ENCODE results near the gene CEP170B. TPM values are rescaled to one million over a fixed set of nuclear protein-coding genes. Genes with fewer than 3 reads are reported as not detected.
A peak's percentile ranks its signal among the peaks of the same experiment; 100 is the strongest.

The CEP170B gene
- total RNA-seq, 1 donor from 2014 or later = 14.4 TPM

GRCh38 chr14:104895786-104896661, 31.0 kb downstream of the CEP170B start:
- Mint-ChIP-seq H3K4me3 (no peak overlapping the region), H3K4me1 (peaks cover 5% of the 10 kb centered on the region), H3K27ac (ENCODE audit: unreplicated experiment) (no peak overlapping the region), H3K27me3 (ENCODE audit: low read depth) (peaks cover 19% of the 10 kb centered on the region), H3K9me3 (no peaks in the 10 kb centered on the region), H3K36me3 (ENCODE audit: low read depth) (no peaks in the 10 kb centered on the region)
- no peak for TF ChIP-seq CTCF (conservative IDR thresholded peaks at IDR 0.05)
- no peak for DNase-seq (ENCODE audit: low read depth, low spot score)

GRCh38 chr14:104897330-104898194, 32.5 kb downstream of the CEP170B start:
- no peaks in the 10 kb centered on the region for H3K9me3 Mint-ChIP-seq
- peaks cover 30% of the 10 kb centered on the region for H3K27me3 Mint-ChIP-seq (ENCODE audit: low read depth)
- H3K27ac Mint-ChIP-seq (ENCODE audit: unreplicated experiment) = no peak overlapping the region
- no peak for DNase-seq (ENCODE audit: low read depth, low spot score)
- no peaks in the 10 kb centered on the region for H3K36me3 Mint-ChIP-seq (ENCODE audit: low read depth)
- TF ChIP-seq CTCF (conservative IDR thresholded peaks at IDR 0.05) = no peak
- peaks cover 5% of the 10 kb centered on the region for H3K4me1 Mint-ChIP-seq
- H3K4me3 Mint-ChIP-seq = no peak overlapping the region

GRCh38 chr14:104898195-104898558, 33.1 kb downstream of the CEP170B start:
- Mint-ChIP-seq H3K4me1 (peaks cover 5% of the 10 kb centered on the region), H3K36me3 (ENCODE audit: low read depth) (no peaks in the 10 kb centered on the region), H3K27ac (ENCODE audit: unreplicated experiment) (no peak overlapping the region), H3K4me3 (no peak overlapping the region), H3K27me3 (ENCODE audit: low read depth) (peaks cover 32% of the 10 kb centered on the region), H3K9me3 (no peaks in the 10 kb centered on the region)
- TF ChIP-seq CTCF (conservative IDR thresholded peaks at IDR 0.05) = no peak
- no peak for DNase-seq (ENCODE audit: low read depth, low spot score)

GRCh38 chr14:104898870-104899510, 33.9 kb downstream of the CEP170B start:
- H3K4me1 Mint-ChIP-seq = peaks cover 5% of the 10 kb centered on the region
- no peak for DNase-seq (ENCODE audit: low read depth, low spot score)
- H3K4me3 Mint-ChIP-seq = no peak overlapping the region
- no peaks in the 10 kb centered on the region for H3K9me3 Mint-ChIP-seq
- H3K27me3 Mint-ChIP-seq (ENCODE audit: low read depth) = peaks cover 40% of the 10 kb centered on the region
- peak overlapping the region; percentile 62 for H3K27ac Mint-ChIP-seq (ENCODE audit: unreplicated experiment)
- H3K36me3 Mint-ChIP-seq (ENCODE audit: low read depth) = no peaks in the 10 kb centered on the region
- no peak for TF ChIP-seq CTCF (conservative IDR thresholded peaks at IDR 0.05)

GRCh38 chr14:104899781-104900180, 34.7 kb downstream of the CEP170B start:
- Mint-ChIP-seq H3K27me3 (ENCODE audit: low read depth) (peaks cover 48% of the 10 kb centered on the region), H3K27ac (ENCODE audit: unreplicated experiment) (no peak overlapping the region), H3K9me3 (no peaks in the 10 kb centered on the region), H3K36me3 (ENCODE audit: low read depth) (no peaks in the 10 kb centered on the region), H3K4me1 (peaks cover 5% of the 10 kb centered on the region), H3K4me3 (no peak overlapping the region)
- DNase-seq (ENCODE audit: low read depth, low spot score) = no peak
- TF ChIP-seq CTCF (conservative IDR thresholded peaks at IDR 0.05) = no peak
